K562 (cell line): ENCODE data around the gene ADAM19. TPM values are rescaled to one million over a fixed set of nuclear protein-coding genes. Genes with fewer than 3 reads are reported as not detected.

Experiments
- CBFA2T3 ChIP-seq: fragments of 450-650 bp; IDR thresholded peaks from 2 replicates; pipeline ENCODE4 v1.6.1; 2017
- DMBX1 ChIP-seq: fragments of 250-450 bp; sonication (Bioruptor Pico); IDR thresholded peaks from 2 replicates; pipeline ENCODE4 v1.8.0; 2022; ENCODE audit warnings: inconsistent platforms, mild to moderate bottlenecking, moderate library complexity, borderline replicate concordance
- MCM7 ChIP-seq, 2 experiments: fragments of 450-650 bp; IDR thresholded peaks; 2 replicates each; pipeline ENCODE4 v1.6.1; 2016 to 2018
- NFIC ChIP-seq: fragments of 450-650 bp; IDR thresholded peaks from 2 replicates; pipeline ENCODE4 v1.6.1; 2017; ENCODE audit warnings: mild to moderate bottlenecking, inconsistent platforms
- PHB2 ChIP-seq: fragments of 450-650 bp; IDR thresholded peaks from 2 replicates; pipeline ENCODE4 v1.6.1; 2017; ENCODE audit warnings: low read depth
- RAD51 ChIP-seq: fragments of 450-650 bp; IDR thresholded peaks from 2 replicates; pipeline ENCODE4 v1.7.1; 2016; ENCODE audit warnings: low read depth, mild to moderate bottlenecking, borderline replicate concordance
- RCOR1 ChIP-seq, 2 experiments: IDR thresholded peaks; 2 replicates each; pipeline ENCODE4 v1.6.1; 2012; ENCODE audit warnings: low read depth in 2 of 2, low read length in 2 of 2, borderline replicate concordance in 1 of 2, improper control_type of control experiment in 1 of 2
- RHOXF2B ChIP-seq: fragments of 250-450 bp; sonication (Bioruptor Pico); conservative IDR thresholded peaks from 2 replicates; pipeline ENCODE4 v1.5.1; 2021
- TBL1XR1 ChIP-seq, 2 experiments: IDR thresholded peaks; 2 replicates each; pipeline ENCODE4 v1.6.1; 2012; ENCODE audit warnings: improper control_type of control experiment in 2 of 2, low read length in 2 of 2, mild to moderate bottlenecking in 1 of 2
- TEAD2 ChIP-seq: fragments of 450-650 bp; IDR thresholded peaks from 2 replicates; pipeline ENCODE4 v1.6.1; 2016; ENCODE audit warnings: missing genetic modification characterization, control low read depth, missing compliant biosample characterization
- TOE1 ChIP-seq, 2 experiments: fragments of 450-650 bp in 1 of 2; sonication (generic) in 1 of 2; formaldehyde crosslinking in 1 of 2; IDR thresholded peaks; 2 replicates each; pipeline versions ENCODE4 v1.7.1 to v1.8.0; 2016 to 2022; ENCODE audit warnings: borderline replicate concordance in 2 of 2, mild to moderate bottlenecking in 2 of 2, antibody characterized with exemption in 1 of 2, inconsistent platforms in 1 of 2, low read depth in 1 of 2, missing genetic modification reagents in 1 of 2, moderate library complexity in 1 of 2
- ZBTB17 ChIP-seq: fragments of 450-650 bp; formaldehyde crosslinking; IDR thresholded peaks from 2 replicates; pipeline ENCODE4 v1.4.0; 2020; ENCODE audit warnings: mild to moderate bottlenecking
- ZFPM2 ChIP-seq: fragments of 250-450 bp; sonication (Bioruptor Pico); IDR thresholded peaks from 2 replicates; pipeline ENCODE4 v1.5.1; 2022; ENCODE audit warnings: mild to moderate bottlenecking
- ZKSCAN1 ChIP-seq: fragments of 150-350 bp; IDR thresholded peaks from 2 replicates; pipeline ENCODE4 v1.6.1; 2016; ENCODE audit warnings: low read depth, low read length
- ZNF584 ChIP-seq: fragments of 200-800 bp; sonication (Bioruptor generic); IDR thresholded peaks from 2 replicates; pipeline ENCODE4 v1.6.1; 2016; ENCODE audit warnings: low read depth, mild to moderate bottlenecking, missing genetic modification characterization, missing compliant biosample characterization
- ZNF586 ChIP-seq: fragments of 450-650 bp; formaldehyde crosslinking; conservative IDR thresholded peaks from 2 replicates; pipeline ENCODE4 v1.4.0; 2020; ENCODE audit warnings: mild to moderate bottlenecking, moderate library complexity
- ZSCAN32 ChIP-seq: fragments of 450-650 bp; formaldehyde crosslinking; IDR thresholded peaks from 2 replicates; pipeline ENCODE4 v1.4.0; 2020; ENCODE audit warnings: mild to moderate bottlenecking, moderate library complexity
- polyA plus RNA-seq, 8 experiments: library from polyadenylated mRNA; depleted of rRNA in 4 of 8; stranded (reverse) in 5 of 8; unstranded in 3 of 8; fragments of >200 nt; fragmentation: Nextera tagmentation in 2 of 8; fragmentation: Illumina TruSeq in 1 of 8; extraction: Ambion mirVana in 2 of 8; extraction: Trizol in 1 of 8; gene quantifications; 2 replicates each; pipeline versions ENCODE4 v1.2.1 to v1.2.3, GENCODE V29; 2011 to 2014; ENCODE audit warnings: inconsistent platforms in 1 of 8, missing spikeins in 1 of 8
- total RNA-seq, 7 experiments: library from RNA; depleted of rRNA in 6 of 7; stranded (reverse); fragments of >200 nt in 6 of 7; fragmentation: Illumina TruSeq in 2 of 7; extraction: Trizol in 2 of 7; gene quantifications; 2 replicates each; pipeline versions ENCODE4 v1.2.1 to v1.2.3, GENCODE V29; 2011 to 2021; ENCODE audit warnings: low replicate concordance in 1 of 7
- TF ChIP-seq, protein P1 (sequence below), 2 experiments: fragments of 450-650 bp in 1 of 2; sonication (generic) in 1 of 2; formaldehyde crosslinking in 1 of 2; IDR thresholded peaks in 1 of 2; conservative IDR thresholded peaks in 1 of 2; 2 replicates each; pipeline versions ENCODE4 v1.6.1 to v1.8.1; 2016 to 2023; ENCODE audit warnings: mild to moderate bottlenecking in 2 of 2, moderate library complexity in 2 of 2, inconsistent platforms in 1 of 2, missing genetic modification reagents in 1 of 2
- TF ChIP-seq, protein P2 (sequence below): fragments of 450-650 bp; IDR thresholded peaks from 2 replicates; pipeline ENCODE4 v1.6.1; 2016; ENCODE audit warnings: low read depth, mild to moderate bottlenecking, moderate library complexity
- TF ChIP-seq, protein P3 (sequence below): sonication (generic); formaldehyde crosslinking; IDR thresholded peaks from 2 replicates; pipeline ENCODE4 v1.8.0; 2022; ENCODE audit warnings: missing genetic modification reagents, mild to moderate bottlenecking, moderate library complexity, borderline replicate concordance
- TF ChIP-seq, protein P4 (sequence below): fragments of 250-450 bp; sonication (Bioruptor Pico); IDR thresholded peaks from 2 replicates; pipeline ENCODE4 v1.5.0; 2022; ENCODE audit warnings: mild to moderate bottlenecking

The ADAM19 gene
- total and polyA plus RNA-seq, 9 of the 15 experiments (the other 6 are each of a cell fraction or from before 2014, with no cell fraction given), result 0.11 to 1.1 (median 0.43) TPM

DNA sequence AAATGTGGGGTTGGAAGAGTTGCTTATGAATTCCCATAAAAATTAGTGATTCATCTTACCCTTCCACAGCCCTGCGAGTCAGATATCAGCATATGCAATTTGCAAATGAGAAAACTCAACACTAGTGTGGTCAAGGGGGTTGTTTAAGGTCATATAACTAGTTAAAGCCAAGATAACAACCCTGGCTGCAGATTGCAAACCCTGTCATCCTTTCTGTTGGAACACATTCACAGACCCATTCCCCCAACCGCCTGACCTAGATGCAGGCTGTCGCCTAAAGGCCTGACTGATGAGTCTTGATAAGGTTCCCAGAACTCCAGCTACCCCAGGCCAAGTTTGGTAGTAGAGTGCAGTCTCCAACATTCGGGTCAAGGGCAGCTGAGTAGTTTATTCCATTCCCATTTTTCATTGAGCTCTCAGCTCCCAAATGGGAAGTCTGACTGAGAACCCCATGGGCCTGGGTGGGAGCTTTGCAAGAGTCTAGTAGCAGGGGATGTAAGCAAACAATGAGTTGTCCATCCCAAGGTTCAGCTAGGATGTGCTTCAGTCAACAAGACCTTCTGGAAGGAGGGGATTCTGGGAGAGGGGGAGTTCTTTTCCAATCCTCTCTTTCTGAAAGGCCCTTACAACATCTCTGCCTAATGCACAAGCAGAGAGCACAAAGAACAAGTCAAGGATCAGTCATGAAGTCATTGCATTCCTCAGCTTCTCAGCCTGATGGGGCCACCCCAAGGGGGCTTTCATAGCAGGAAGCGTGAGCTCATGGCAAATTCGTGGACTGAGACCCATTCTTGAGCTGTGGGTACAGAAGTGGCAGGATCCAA, 40.3 kb downstream of the ADAM19 start (continued):
- TF ChIP-seq ZBTB17 (CRISPR knock-in tag), result no peak
- 0 out of 2 replicates have a peak, but pooled peaks have one; percentile 15 for TF ChIP-seq DMBX1 (CRISPR knock-in tag)
- peak in 1 of 2 experiments; percentile 61; a peak in 1 of 4 replicates for TF ChIP-seq TBL1XR1 (IDR thresholded peaks at IDR 0.05; ENCODE audit: low read length in 2 of 2)
- peak; percentile 69 for TF ChIP-seq CBFA2T3
- TF ChIP-seq RAD51, result no peak
- no peak for TF ChIP-seq RHOXF2B
- 0 out of 2 replicates have a peak, but pooled peaks have one; percentile 10 for TF ChIP-seq NFIC
- TF ChIP-seq RCOR1 (IDR thresholded peaks at IDR 0.05; ENCODE audit: borderline replicate concordance in 1 of 2, low read depth in 2 of 2, low read length in 2 of 2), result peak in 1 of 2 experiments; percentile 80; a peak in 1 of 4 replicates
- no peak for TF ChIP-seq ZNF584 (CRISPR knock-in tag)
- TF ChIP-seq, protein P1, sequence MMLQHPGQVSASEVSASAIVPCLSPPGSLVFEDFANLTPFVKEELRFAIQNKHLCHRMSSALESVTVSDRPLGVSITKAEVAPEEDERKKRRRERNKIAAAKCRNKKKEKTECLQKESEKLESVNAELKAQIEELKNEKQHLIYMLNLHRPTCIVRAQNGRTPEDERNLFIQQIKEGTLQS (IDR thresholded peaks at IDR 0.05), result peak; percentile 17; the same call in 1 of the 2 replicates
- TF ChIP-seq, protein P1 (CRISPR knock-in tag; conservative IDR thresholded peaks at IDR 0.05), result no peak
- TF ChIP-seq ZFPM2, result no peak
- TF ChIP-seq ZNF586 (CRISPR knock-in tag), result no peak
- TF ChIP-seq, protein P2, sequence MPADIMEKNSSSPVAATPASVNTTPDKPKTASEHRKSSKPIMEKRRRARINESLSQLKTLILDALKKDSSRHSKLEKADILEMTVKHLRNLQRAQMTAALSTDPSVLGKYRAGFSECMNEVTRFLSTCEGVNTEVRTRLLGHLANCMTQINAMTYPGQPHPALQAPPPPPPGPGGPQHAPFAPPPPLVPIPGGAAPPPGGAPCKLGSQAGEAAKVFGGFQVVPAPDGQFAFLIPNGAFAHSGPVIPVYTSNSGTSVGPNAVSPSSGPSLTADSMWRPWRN, result 0 out of 2 replicates have a peak, but pooled peaks have one; percentile 32
- TF ChIP-seq, protein P3, sequence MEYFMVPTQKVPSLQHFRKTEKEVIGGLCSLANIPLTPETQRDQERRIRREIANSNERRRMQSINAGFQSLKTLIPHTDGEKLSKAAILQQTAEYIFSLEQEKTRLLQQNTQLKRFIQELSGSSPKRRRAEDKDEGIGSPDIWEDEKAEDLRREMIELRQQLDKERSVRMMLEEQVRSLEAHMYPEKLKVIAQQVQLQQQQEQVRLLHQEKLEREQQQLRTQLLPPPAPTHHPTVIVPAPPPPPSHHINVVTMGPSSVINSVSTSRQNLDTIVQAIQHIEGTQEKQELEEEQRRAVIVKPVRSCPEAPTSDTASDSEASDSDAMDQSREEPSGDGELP, result no peak
- TF ChIP-seq, protein P4, sequence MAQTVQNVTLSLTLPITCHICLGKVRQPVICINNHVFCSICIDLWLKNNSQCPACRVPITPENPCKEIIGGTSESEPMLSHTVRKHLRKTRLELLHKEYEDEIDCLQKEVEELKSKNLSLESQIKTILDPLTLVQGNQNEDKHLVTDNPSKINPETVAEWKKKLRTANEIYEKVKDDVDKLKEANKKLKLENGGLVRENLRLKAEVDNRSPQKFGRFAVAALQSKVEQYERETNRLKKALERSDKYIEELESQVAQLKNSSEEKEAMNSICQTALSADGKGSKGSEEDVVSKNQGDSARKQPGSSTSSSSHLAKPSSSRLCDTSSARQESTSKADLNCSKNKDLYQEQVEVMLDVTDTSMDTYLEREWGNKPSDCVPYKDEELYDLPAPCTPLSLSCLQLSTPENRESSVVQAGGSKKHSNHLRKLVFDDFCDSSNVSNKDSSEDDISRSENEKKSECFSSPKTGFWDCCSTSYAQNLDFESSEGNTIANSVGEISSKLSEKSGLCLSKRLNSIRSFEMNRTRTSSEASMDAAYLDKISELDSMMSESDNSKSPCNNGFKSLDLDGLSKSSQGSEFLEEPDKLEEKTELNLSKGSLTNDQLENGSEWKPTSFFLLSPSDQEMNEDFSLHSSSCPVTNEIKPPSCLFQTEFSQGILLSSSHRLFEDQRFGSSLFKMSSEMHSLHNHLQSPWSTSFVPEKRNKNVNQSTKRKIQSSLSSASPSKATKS (CRISPR knock-in tag), result no peak
- TF ChIP-seq MCM7 (IDR thresholded peaks at IDR 0.05), result no peak
- TF ChIP-seq ZSCAN32 (CRISPR knock-in tag), result no peak
- no peak for TF ChIP-seq PHB2
- TF ChIP-seq ZKSCAN1, result no peak
- 0 out of 2 replicates have a peak, but pooled peaks have one; percentile 47 for TF ChIP-seq TOE1 (IDR thresholded peaks at IDR 0.05; ENCODE audit: borderline replicate concordance)
- no peak for TF ChIP-seq TOE1 (CRISPR knock-in tag; IDR thresholded peaks at IDR 0.05; ENCODE audit: borderline replicate concordance, low read depth)
- TF ChIP-seq TEAD2 (tag), result peak; percentile 39; the same call in 1 of the 2 replicates
- TF ChIP-seq, all 486 proteins: peak for 68
